K562 (cell line): ENCODE data around the gene GOLGA5. TPM values are rescaled to one million over a fixed set of nuclear protein-coding genes. Genes with fewer than 3 reads are reported as not detected.

Source experiments
- ARID2 ChIP-seq: fragments of 450-650 bp; IDR thresholded peaks from 2 replicates; pipeline ENCODE4 v1.6.1; 2017; ENCODE audit warnings: antibody characterized with exemption, mild to moderate bottlenecking
- CEBPG ChIP-seq, 3 experiments: fragments of 200-800 bp in 1 of 3; sonication (Bioruptor generic) in 1 of 3; sonication (generic) in 1 of 3; formaldehyde crosslinking in 1 of 3; IDR thresholded peaks in 2 of 3; conservative IDR thresholded peaks in 1 of 3; 2 replicates each; pipeline versions ENCODE4 v1.6.1 to v1.8.0; 2016 to 2022; ENCODE audit warnings: missing compliant biosample characterization in 2 of 3, missing genetic modification characterization in 2 of 3, mild to moderate bottlenecking in 1 of 3, missing genetic modification reagents in 1 of 3
- CHD1 ChIP-seq: fragments of 200-600 bp; sonication (generic); IDR thresholded peaks from one replicate; pipeline ENCODE4 v1.6.1; 2012; ENCODE audit warnings: mild to moderate bottlenecking, moderate library complexity, low read length, inconsistent platforms
- CHD4 ChIP-seq: fragments of 200-600 bp; sonication (generic); IDR thresholded peaks from 3 replicates; pipeline ENCODE4 v1.6.1; 2012; ENCODE audit warnings: low read depth, mild to moderate bottlenecking, mixed read lengths, low read length, inconsistent platforms; ENCODE audit not compliant: insufficient read depth, insufficient replicate concordance, poor library complexity, severe bottlenecking
- HDGF ChIP-seq: fragments of 450-650 bp; IDR thresholded peaks from 2 replicates; pipeline ENCODE4 v1.6.1; 2016
- KHSRP ChIP-seq: fragments of 450-650 bp; IDR thresholded peaks from 2 replicates; pipeline ENCODE4 v1.6.1; 2017
- MNT ChIP-seq, 2 experiments: fragments of 450-650 bp; conservative IDR thresholded peaks; 2 replicates each; pipeline ENCODE4 v1.6.1; 2017; ENCODE audit warnings: mild to moderate bottlenecking in 2 of 2, moderate library complexity in 2 of 2
- PBX2 ChIP-seq, 2 experiments: IDR thresholded peaks in 1 of 2; conservative IDR thresholded peaks in 1 of 2; 2 replicates each; pipeline ENCODE4 v1.6.1; 2016; ENCODE audit warnings: low read depth in 2 of 2, mild to moderate bottlenecking in 1 of 2, missing compliant biosample characterization in 1 of 2, missing genetic modification characterization in 1 of 2, moderate library complexity in 1 of 2
- REST ChIP-seq, 2 experiments: fragments of 450-650 bp; formaldehyde crosslinking in 1 of 2; IDR thresholded peaks; 2 replicates each; pipeline versions ENCODE4 v1.4.0 to v1.6.1; 2014 to 2020; ENCODE audit warnings: mild to moderate bottlenecking in 2 of 2, borderline replicate concordance in 1 of 2, low read depth in 1 of 2
- ZNF655 ChIP-seq: fragments of 250-450 bp; sonication (Bioruptor Pico); IDR thresholded peaks from 2 replicates; pipeline ENCODE4 v1.5.0; 2021
- polyA plus RNA-seq, 8 experiments: library from polyadenylated mRNA; depleted of rRNA in 4 of 8; stranded (reverse) in 5 of 8; unstranded in 3 of 8; fragments of >200 nt; fragmentation: Nextera tagmentation in 2 of 8; fragmentation: Illumina TruSeq in 1 of 8; extraction: Ambion mirVana in 2 of 8; extraction: Trizol in 1 of 8; gene quantifications; 2 replicates each; pipeline versions ENCODE4 v1.2.1 to v1.2.3, GENCODE V29; 2011 to 2014; ENCODE audit warnings: inconsistent platforms in 1 of 8, missing spikeins in 1 of 8
- total RNA-seq, 7 experiments: library from RNA; depleted of rRNA in 6 of 7; stranded (reverse); fragments of >200 nt in 6 of 7; fragmentation: Illumina TruSeq in 2 of 7; extraction: Trizol in 2 of 7; gene quantifications; 2 replicates each; pipeline versions ENCODE4 v1.2.1 to v1.2.3, GENCODE V29; 2011 to 2021; ENCODE audit warnings: low replicate concordance in 1 of 7

Gene GOLGA5
- total and polyA plus RNA-seq, 9 of the 15 experiments (the other 6 are each of a cell fraction or from before 2014, with no cell fraction given): 5.7 to 19.6 (median 12.7) TPM

- TF ChIP-seq ZNF655 (CRISPR knock-in tag): no peak
- TF ChIP-seq HDGF: no peak
- no peak for TF ChIP-seq CHD4
- no peak for TF ChIP-seq CEBPG (CRISPR knock-in tag; IDR thresholded peaks at IDR 0.05)
- no peak for TF ChIP-seq CEBPG (tag; conservative IDR thresholded peaks at IDR 0.05 in 1 of 2, IDR thresholded peaks at IDR 0.05 in 1 of 2)
- TF ChIP-seq CHD1: no peak
- no peak for TF ChIP-seq MNT (conservative IDR thresholded peaks at IDR 0.05)
- TF ChIP-seq ARID2: 0 out of 2 replicates have a peak, but pooled peaks have one; percentile 27
- TF ChIP-seq REST (IDR thresholded peaks at IDR 0.05; ENCODE audit: borderline replicate concordance): peak; percentile 81
- no peak for TF ChIP-seq REST (CRISPR knock-in tag; IDR thresholded peaks at IDR 0.05; ENCODE audit: low read depth)
- TF ChIP-seq PBX2 (CRISPR knock-in tag; IDR thresholded peaks at IDR 0.05; ENCODE audit: low read depth): no peak
- 0 out of 2 replicates have a peak, but pooled peaks have one; percentile 10 for TF ChIP-seq PBX2 (tag; conservative IDR thresholded peaks at IDR 0.05; ENCODE audit: low read depth)
- no peak for TF ChIP-seq KHSRP
Measured at GRCh38 chr14:92783813-92784431, 10.2 kb upstream of the GOLGA5 start (continued).
